MCF 10A (cell line): ENCODE measurements around the gene TTC34. TPM values are rescaled to one million over a fixed set of nuclear protein-coding genes. Genes with fewer than 3 reads are reported as not detected.

Experiments
- BruUV-seq: library from RNA; stranded (reverse); fragments of 400-500 nt; replicated peaks from 2 replicates; lab custom pipeline; 2021; lab: Mats Ljungman, UMichigan
- CTCF ChIA-PET: fragments of 300-600 bp; sonication (Branson Sonifier 250); formaldehyde crosslinking; extraction: SDS; loops from one replicate; lab custom pipeline; 2021; ENCODE audit warnings: antibody characterized with exemption, inconsistent platforms; lab: Yijun Ruan, JAX
- POLR2A ChIA-PET: fragments of 300-600, 350-650 bp; sonication (Branson Sonifier 250); formaldehyde crosslinking; extraction: SDS; loops from one replicate; lab custom pipeline; 2020; ENCODE audit warnings: antibody characterized with exemption, inconsistent platforms; lab: Yijun Ruan, JAX
- DNase-seq: peaks from one replicate; pipeline ENCODE4 v3.0.0-alpha.2; 2018; ENCODE audit not compliant: unreplicated experiment
- H3K27ac Mint-ChIP-seq: one replicate; pipeline ENCODE4 v1.8.0; 2022; ENCODE audit warnings: mild to moderate bottlenecking, low read depth, mixed read lengths; ENCODE audit not compliant: unreplicated experiment
- H3K27me3 Mint-ChIP-seq: one replicate; pipeline ENCODE4 v1.8.0; 2022; ENCODE audit warnings: mixed read lengths; ENCODE audit not compliant: insufficient read depth, unreplicated experiment
- H3K36me3 Mint-ChIP-seq: one replicate; pipeline ENCODE4 v1.8.0; 2022; ENCODE audit warnings: mild to moderate bottlenecking, moderate library complexity, mixed read lengths; ENCODE audit not compliant: insufficient read depth, unreplicated experiment
- H3K4me1 Mint-ChIP-seq: one replicate; pipeline ENCODE4 v1.8.0; 2022; ENCODE audit warnings: mixed read lengths; ENCODE audit not compliant: insufficient read depth, unreplicated experiment
- H3K4me3 Mint-ChIP-seq: one replicate; pipeline ENCODE4 v1.8.0; 2022; ENCODE audit warnings: mild to moderate bottlenecking, moderate library complexity, mixed read lengths; ENCODE audit not compliant: unreplicated experiment
- H3K9me3 Mint-ChIP-seq: one replicate; pipeline ENCODE4 v1.8.0; 2022; ENCODE audit warnings: mixed read lengths; ENCODE audit not compliant: unreplicated experiment
- CTCF ChIP-seq: fragments of 200-600 bp; IDR thresholded peaks from one replicate; pipeline ENCODE4 v1.8.0; 2022; ENCODE audit warnings: antibody characterized with exemption, mild to moderate bottlenecking; ENCODE audit not compliant: unreplicated experiment
- intact Hi-C: fragments of 100-400 bp; cut with micrococcal nuclease; formaldehyde crosslinking; loops from 2 replicates; pipeline ENCODE4 v1.14.1; 2022
- total RNA-seq: library from RNA; stranded (reverse); gene quantifications from 2 replicates; pipeline ENCODE4 v1.2.3, GENCODE V29; 2022

TTC34 gene
- total RNA-seq, 1 experiment from 2014 or later, result 0.47 TPM

GRCh38 chr1:2822621-2823145 lies 21.2 kb upstream of the TTC34 start:
- ChIA-PET CTCF (interaction anchor here (0.6 kb wide), 1 partner anchor 588 kb away, joined by 3 read pairs; no protein-coding TSS in a partner anchor), POLR2A (no interaction called here)
- no peak for DNase-seq
- no peak overlapping the region for H3K27ac Mint-ChIP-seq
- intact Hi-C loops, result no loop called here
- H3K4me1 Mint-ChIP-seq, result no peaks in the 10 kb centered on the region
- BruUV-seq, result no TSS peak
- no peak for TF ChIP-seq CTCF
- H3K9me3 Mint-ChIP-seq, result peaks cover 51% of the 10 kb centered on the region
- peaks cover 7% of the 10 kb centered on the region for H3K36me3 Mint-ChIP-seq
- H3K4me3 Mint-ChIP-seq, result no peak overlapping the region
- H3K27me3 Mint-ChIP-seq, result no peaks in the 10 kb centered on the region

GRCh38 chr1:2821966-2822620 lies 20.6 kb upstream of the TTC34 start:
- ChIA-PET POLR2A (no interaction called here), CTCF (interaction anchor here (0.6 kb wide), 2 partner anchors 11 to 588 kb away, joined by 3 read pairs; no protein-coding TSS in a partner anchor)
- no peak for TF ChIP-seq CTCF
- intact Hi-C loops, result no loop called here
- no peak for DNase-seq
- Mint-ChIP-seq H3K36me3 (peaks cover 7% of the 10 kb centered on the region), H3K27me3 (no peaks in the 10 kb centered on the region), H3K4me1 (no peaks in the 10 kb centered on the region), H3K27ac (no peak overlapping the region), H3K4me3 (no peak overlapping the region), H3K9me3 (peaks cover 46% of the 10 kb centered on the region)
- BruUV-seq, result no TSS peak

- Mint-ChIP-seq H3K4me3 (no peak overlapping the region), H3K27me3 (no peaks in the 10 kb centered on the region), H3K27ac (no peak overlapping the region), H3K4me1 (no peaks in the 10 kb centered on the region), H3K9me3 (peaks cover 46% of the 10 kb centered on the region), H3K36me3 (peaks cover 7% of the 10 kb centered on the region)
- DNase-seq, result no peak
- TF ChIP-seq CTCF, result no peak
- POLR2A ChIA-PET, result no interaction called here
- no TSS peak for BruUV-seq
- intact Hi-C loops, result no loop called here
- CTCF ChIA-PET, result interaction anchor here (0.6 to 0.7 kb wide), 2 partner anchors 11 to 1054 kb away, joined by 3 read pairs; no protein-coding TSS in a partner anchor
Measured at GRCh38 chr1:2821373-2821955, 20.0 kb upstream of the TTC34 start.

- H3K4me3 Mint-ChIP-seq, result no peak overlapping the region
- H3K9me3 Mint-ChIP-seq, result peaks cover 46% of the 10 kb centered on the region
- intact Hi-C loops, result no loop called here
- H3K4me1 Mint-ChIP-seq, result no peaks in the 10 kb centered on the region
- DNase-seq, result no peak
- no TSS peak for BruUV-seq
- no peak for TF ChIP-seq CTCF
- H3K27me3 Mint-ChIP-seq, result no peaks in the 10 kb centered on the region
- H3K27ac Mint-ChIP-seq, result no peak overlapping the region
- ChIA-PET POLR2A (no interaction called here), CTCF (interaction anchor here (0.7 kb wide), 1 partner anchor 1054 kb away, joined by 3 read pairs; no protein-coding TSS in a partner anchor)
- peaks cover 7% of the 10 kb centered on the region for H3K36me3 Mint-ChIP-seq
Measured at GRCh38 chr1:2820731-2821372, 19.4 kb upstream of the TTC34 start.
